IMR-90 (cell line): ENCODE measurements around the gene SPRR1B.

ENCODE experiments used
- CHD1 ChIP-seq: IDR thresholded peaks from 2 replicates; pipeline ENCODE4 v1.6.1; 2012; ENCODE audit warnings: low read depth, low read length, improper control_type of control experiment
- CTCF ChIP-seq: conservative IDR thresholded peaks from 2 replicates; pipeline ENCODE4 v1.5.1; 2012; ENCODE audit warnings: mild to moderate bottlenecking, low read depth, low read length, improper control_type of control experiment
- MAZ ChIP-seq: IDR thresholded peaks from 2 replicates; pipeline ENCODE4 v1.6.1; 2012; ENCODE audit warnings: low read depth, mild to moderate bottlenecking, low read length, improper control_type of control experiment, moderate library complexity, borderline replicate concordance
- POLR2A ChIP-seq: IDR thresholded peaks from 2 replicates; pipeline ENCODE4 v1.6.1; 2012; ENCODE audit warnings: mild to moderate bottlenecking, low read depth, low read length
- RAD21 ChIP-seq: IDR thresholded peaks from 2 replicates; pipeline ENCODE4 v1.6.1; 2012; ENCODE audit warnings: low read length, improper control_type of control experiment
- RCOR1 ChIP-seq: IDR thresholded peaks from 2 replicates; pipeline ENCODE4 v1.6.1; 2012; ENCODE audit warnings: mild to moderate bottlenecking, low read length, improper control_type of control experiment; ENCODE audit not compliant: insufficient replicate concordance
- RFX5 ChIP-seq: IDR thresholded peaks from 2 replicates; pipeline ENCODE4 v1.8.0; 2012; ENCODE audit warnings: low read depth, mild to moderate bottlenecking, low read length, moderate library complexity
- SMC3 ChIP-seq: fragments of 150-350 bp; IDR thresholded peaks from 2 replicates; pipeline ENCODE4 v1.6.1; 2016; ENCODE audit warnings: low read depth, mild to moderate bottlenecking, antibody characterized with exemption, low read length, moderate library complexity
- USF2 ChIP-seq: fragments of 150-350 bp; IDR thresholded peaks from 2 replicates; pipeline ENCODE4 v1.6.1; 2017; ENCODE audit warnings: mild to moderate bottlenecking, antibody characterized with exemption, low read length, low read depth

GRCh38 chr1:153058826-153059784 is 28.1 kb downstream of the SPRR1B start:
- TF ChIP-seq POLR2A (no peak), USF2 (no peak), CTCF (no peak), RFX5 (no peak), RAD21 (no peak), RCOR1 (no peak), MAZ (no peak), CHD1 (no peak), SMC3 (no peak)
